Uterus (tissue), 4 donors: ENCODE data around the gene EGF. TPM values are rescaled to one million over a fixed set of nuclear protein-coding genes. Genes with fewer than 3 reads are reported as not detected.

Experiments used
- DNase-seq, 2 donors: peaks; one replicate each; pipeline ENCODE4 v3.0.0-alpha.2; 2019 to 2020
- H3K27ac ChIP-seq, 2 donors: fragments of 200-600 bp; sonication (generic); 1 replicate in 1 of 2; 2 replicates in 1 of 2; pipeline ENCODE4 v1.5.1; 2016 to 2018
- H3K27me3 ChIP-seq, 2 donors: fragments of 200-600 bp; sonication (generic); one replicate each; pipeline ENCODE4 v1.5.1; 2018 to 2019; ENCODE audit warnings: control low read depth in 1 of 2
- H3K36me3 ChIP-seq, 2 donors: fragments of 200-600 bp; sonication (generic); one replicate each; pipeline ENCODE4 v1.5.1; 2019; ENCODE audit warnings: control low read depth in 1 of 2
- H3K4me1 ChIP-seq, 2 donors: fragments of 200-600 bp; sonication (generic); one replicate each; pipeline ENCODE4 v1.5.1; 2018 to 2019; ENCODE audit warnings: control low read depth in 1 of 2
- H3K4me3 ChIP-seq, 2 donors: fragments of 200-600 bp; sonication (generic); 1 replicate in 1 of 2; 2 replicates in 1 of 2; pipeline ENCODE4 v1.5.1; 2018 to 2019; ENCODE audit warnings: mild to moderate bottlenecking in 1 of 2
- H3K9me3 ChIP-seq, 2 donors: fragments of 200-600 bp; sonication (generic); one replicate each; pipeline ENCODE4 v1.5.1; 2019; ENCODE audit warnings: control low read depth in 1 of 2
- CTCF ChIP-seq, 4 experiments: fragments of 200-600 bp in 2 of 4; fragments of 450-650 bp in 2 of 4; sonication (generic) in 2 of 4; IDR thresholded peaks; one replicate each; pipeline ENCODE4 v1.5.1; 2016 to 2019; ENCODE audit warnings: antibody characterized with exemption in 4 of 4, mild to moderate bottlenecking in 2 of 4, moderate library complexity in 1 of 4
- POLR2A ChIP-seq, 2 donors: fragments of 450-650 bp; IDR thresholded peaks; one replicate each; pipeline ENCODE4 v1.6.1; 2016; ENCODE audit warnings: antibody characterized with exemption in 2 of 2, mild to moderate bottlenecking in 1 of 2, moderate library complexity in 1 of 2
- intact Hi-C: fragments of 100-400 bp; cut with DNase I; formaldehyde crosslinking; loops from one replicate; pipeline ENCODE4 v1.15.1; 2023; ENCODE audit warnings: low total_unique reads
- total RNA-seq, 4 donors: library from RNA; depleted of rRNA in 3 of 4; stranded (reverse); fragments of >200 nt in 3 of 4; gene quantifications; one replicate each; pipeline versions ENCODE4 v1.1.0 to v1.2.4, GENCODE V29; 2014 to 2023
- donor health status: DM: yes; HTN: yes; CAD: no.

Gene EGF
- total RNA-seq, 4 donors from 2014 or later, result 1.0 to 3.5 (median 1.5) TPM

DNA sequence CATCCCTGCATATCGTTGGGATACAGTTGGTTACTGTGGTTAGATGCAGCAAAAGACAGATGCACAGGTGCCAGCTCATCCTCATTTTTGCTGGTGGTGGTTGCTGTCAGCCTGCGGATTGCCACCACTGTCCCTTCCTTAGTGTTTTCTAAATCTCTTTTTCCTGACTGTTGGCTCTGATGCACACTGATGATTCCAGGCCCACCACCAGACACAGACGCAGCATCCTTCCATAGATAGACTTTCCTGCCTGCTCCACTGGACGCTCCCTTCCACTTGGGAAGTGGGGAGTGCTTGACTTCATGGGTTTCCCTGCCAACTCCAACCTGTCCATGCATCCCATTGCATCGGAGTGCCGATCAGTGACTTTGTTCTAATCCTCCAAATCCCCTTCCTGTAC, 101.5 kb downstream of the EGF start:
- Histone ChIP-seq H3K27me3 (no peaks in the 10 kb centered on the region), H3K4me3 (no peak overlapping the region), H3K27ac (no peak overlapping the region), H3K9me3 (no peaks in the 10 kb centered on the region), H3K4me1 (no peaks in the 10 kb centered on the region), H3K36me3 (no peaks in the 10 kb centered on the region)
- intact Hi-C loops, result no loop called here
- TF ChIP-seq POLR2A (IDR thresholded peaks at IDR 0.05), result no peak
- no peak for TF ChIP-seq CTCF (IDR thresholded peaks at IDR 0.05)
- DNase-seq, result no peak

DNA sequence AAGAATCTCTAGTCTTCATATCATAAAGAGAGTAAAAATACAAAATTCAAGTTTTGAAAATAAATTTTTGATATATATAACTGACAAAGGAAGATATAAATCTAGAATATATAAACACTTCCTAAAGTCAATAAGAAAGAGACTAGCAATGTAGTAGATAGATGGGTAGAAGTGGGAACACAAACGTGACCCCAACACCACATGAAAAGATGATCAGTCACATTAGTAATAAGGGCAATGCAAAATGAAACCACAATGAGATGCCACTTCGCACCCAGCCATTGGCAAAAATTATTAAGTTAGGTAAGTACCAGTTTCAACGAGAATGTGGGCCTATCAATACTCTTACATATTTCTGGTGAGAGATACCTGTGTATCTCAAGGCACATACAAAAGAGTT, 106.5 kb downstream of the EGF start:
- H3K4me3 ChIP-seq, result no peak overlapping the region
- H3K4me1 ChIP-seq, result no peaks in the 10 kb centered on the region
- no peaks in the 10 kb centered on the region for H3K27me3 ChIP-seq
- no peaks in the 10 kb centered on the region for H3K9me3 ChIP-seq
- no peak for DNase-seq
- intact Hi-C loops, result no loop called here
- no peak overlapping the region for H3K27ac ChIP-seq
- TF ChIP-seq POLR2A (IDR thresholded peaks at IDR 0.05) (no peak), CTCF (IDR thresholded peaks at IDR 0.05) (no peak)
- no peaks in the 10 kb centered on the region for H3K36me3 ChIP-seq

DNA sequence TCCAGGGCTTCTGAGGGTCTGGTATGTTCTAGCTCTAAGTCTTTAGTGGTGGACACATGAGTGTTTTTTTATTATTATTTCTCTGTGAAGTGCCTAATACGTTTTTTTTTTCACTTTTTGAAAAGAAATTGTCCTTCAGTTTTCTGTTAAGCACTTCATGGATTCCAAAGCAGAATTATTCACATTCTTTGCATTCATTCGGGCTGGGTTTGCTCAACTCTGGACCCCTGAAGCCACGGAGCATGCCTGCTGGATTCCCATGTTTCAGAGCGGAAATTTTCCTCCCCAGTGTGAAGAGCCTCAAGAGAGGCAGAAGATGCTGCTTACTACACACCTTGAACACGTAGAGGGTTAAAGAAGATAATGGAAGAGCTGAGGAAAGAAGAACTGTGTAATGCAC, 107.5 kb downstream of the EGF start:
- Histone ChIP-seq H3K36me3 (no peaks in the 10 kb centered on the region), H3K27me3 (no peaks in the 10 kb centered on the region), H3K9me3 (no peaks in the 10 kb centered on the region), H3K4me1 (no peaks in the 10 kb centered on the region), H3K4me3 (no peak overlapping the region), H3K27ac (no peak overlapping the region)
- TF ChIP-seq CTCF (IDR thresholded peaks at IDR 0.05), result no peak
- no peak for TF ChIP-seq POLR2A (IDR thresholded peaks at IDR 0.05)
- intact Hi-C loops, result no loop called here
- DNase-seq, result no peak

DNA sequence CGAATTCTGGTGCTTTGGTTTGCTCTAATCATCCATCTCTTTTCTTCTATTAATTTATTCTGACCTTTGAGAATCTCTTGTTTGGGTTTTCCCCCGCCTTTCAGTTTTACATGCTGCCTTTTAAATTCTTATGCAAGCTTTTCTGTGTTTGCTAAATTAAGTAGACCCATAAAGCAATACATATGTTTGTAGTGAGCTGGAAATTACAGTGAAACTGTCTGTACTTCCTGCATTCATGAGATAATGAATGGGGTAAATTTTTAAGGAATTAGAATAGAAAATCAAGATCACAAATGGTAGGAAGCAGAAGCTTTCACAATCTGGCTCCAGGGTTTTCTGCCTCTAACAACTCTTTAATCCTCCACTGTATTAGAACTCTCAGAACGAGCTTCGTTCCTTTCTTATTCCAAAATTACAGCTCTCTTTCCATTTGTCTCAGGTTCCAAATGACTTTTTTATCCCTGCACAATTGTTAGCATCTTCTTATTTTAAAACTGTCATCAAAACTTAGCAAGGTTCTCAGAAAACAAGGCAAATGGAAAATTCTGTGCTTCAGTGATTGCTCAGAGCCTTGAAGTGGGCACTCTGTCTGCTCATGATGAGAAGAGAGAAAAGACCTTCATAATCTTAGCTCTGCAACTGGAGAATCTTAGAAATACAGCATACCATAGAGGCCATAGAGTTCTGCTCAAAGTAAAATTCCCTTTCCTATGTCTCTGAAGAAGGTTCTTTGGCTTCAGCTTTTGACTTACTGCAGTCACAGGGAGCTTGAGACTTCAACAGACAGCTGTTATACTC, 108.2 kb downstream of the EGF start:
- H3K36me3 ChIP-seq, result no peaks in the 10 kb centered on the region
- no peak overlapping the region for H3K27ac ChIP-seq
- no peak overlapping the region for H3K4me3 ChIP-seq
- H3K27me3 ChIP-seq, result no peaks in the 10 kb centered on the region
- no peaks in the 10 kb centered on the region for H3K4me1 ChIP-seq
- no peaks in the 10 kb centered on the region for H3K9me3 ChIP-seq
- no peak for TF ChIP-seq CTCF (IDR thresholded peaks at IDR 0.05)
- TF ChIP-seq POLR2A (IDR thresholded peaks at IDR 0.05), result no peak
- intact Hi-C loops, result no loop called here
- no peak for DNase-seq

- intact Hi-C loops, result no loop called here
- TF ChIP-seq CTCF (IDR thresholded peaks at IDR 0.05), result no peak
- TF ChIP-seq POLR2A (IDR thresholded peaks at IDR 0.05), result no peak
Observed at GRCh38 chr4:110022457-110022856, 109.8 kb downstream of the EGF start.

More at GRCh38 chr4:110022457-110022856, 109.8 kb downstream of the EGF start:
- H3K4me1 ChIP-seq, result no peaks in the 10 kb centered on the region
- H3K27me3 ChIP-seq, result no peaks in the 10 kb centered on the region
- H3K36me3 ChIP-seq, result no peaks in the 10 kb centered on the region
- no peak for DNase-seq
- H3K4me3 ChIP-seq, result no peak overlapping the region
- no peaks in the 10 kb centered on the region for H3K9me3 ChIP-seq
- no peak overlapping the region for H3K27ac ChIP-seq
